CD4-positive, alpha-beta memory T cell (primary cell): Measurements from ENCODE around the gene PRR9. TPM values are rescaled to one million over a fixed set of nuclear protein-coding genes. Genes with fewer than 3 reads are reported as not detected.

ENCODE experiments used
- CTCF ChIA-PET: fragments of 350-600 bp; sonication (Branson Sonifier 250); formaldehyde crosslinking; loops from one replicate; lab custom pipeline; 2021; ENCODE audit warnings: inconsistent platforms; ENCODE audit not compliant: partially characterized antibody; lab: Charles Lee
- POLR2A ChIA-PET: fragments of 350-600 bp; sonication (Branson Sonifier 250); formaldehyde crosslinking; loops from one replicate; lab custom pipeline; 2021; ENCODE audit not compliant: partially characterized antibody; lab: Charles Lee
- DNase-seq, 5 donors: peaks; one replicate each; pipeline versions ENCODE4 v3.0.0 to v3.0.0-alpha.2; 2020 to 2022; ENCODE audit warnings: mixed read lengths in 1 of 5
- H3K27ac ChIP-seq: one replicate; pipeline ENCODE4 v1.7.0; 2013; ENCODE audit warnings: low read depth, low read length
- H3K27me3 ChIP-seq: 2 replicates; pipeline ENCODE4 v1.7.0; 2013; ENCODE audit warnings: mild to moderate bottlenecking, low read length, moderate library complexity; ENCODE audit not compliant: insufficient read depth
- H3K36me3 ChIP-seq: 2 replicates; pipeline ENCODE4 v1.7.0; 2013; ENCODE audit warnings: mild to moderate bottlenecking, low read length, moderate library complexity; ENCODE audit not compliant: insufficient read depth
- H3K4me1 ChIP-seq: 2 replicates; pipeline ENCODE4 v1.7.0; 2013; ENCODE audit warnings: mild to moderate bottlenecking, low read length, moderate library complexity; ENCODE audit not compliant: insufficient read depth
- H3K4me3 ChIP-seq, 2 donors: one replicate each; pipeline ENCODE4 v1.7.0; 2013; ENCODE audit warnings: low read length in 2 of 2, mild to moderate bottlenecking in 1 of 2
- H3K9me3 ChIP-seq, 2 donors: one replicate each; pipeline ENCODE4 v1.7.0; 2013; ENCODE audit warnings: low read length in 2 of 2, control low read depth in 1 of 2; ENCODE audit not compliant: control insufficient read depth in 1 of 2
- H3K27ac Mint-ChIP-seq, 7 donors: one replicate each; pipeline ENCODE4 v1.8.0; 2020 to 2021; ENCODE audit warnings: mixed read lengths in 7 of 7, mild to moderate bottlenecking in 6 of 7, inconsistent platforms in 3 of 7, moderate library complexity in 3 of 7
- H3K27me3 Mint-ChIP-seq, 2 donors: one replicate each; pipeline ENCODE4 v1.8.0; 2020 to 2021; ENCODE audit warnings: mixed read lengths in 2 of 2
- H3K36me3 Mint-ChIP-seq, 2 donors: one replicate each; pipeline ENCODE4 v1.8.0; 2020 to 2021; ENCODE audit warnings: mixed read lengths in 2 of 2, inconsistent platforms in 1 of 2, mild to moderate bottlenecking in 1 of 2
- H3K4me1 Mint-ChIP-seq, 4 donors: one replicate each; pipeline ENCODE4 v1.8.0; 2020 to 2021; ENCODE audit warnings: mixed read lengths in 4 of 4, mild to moderate bottlenecking in 1 of 4
- H3K4me3 Mint-ChIP-seq, 8 donors: one replicate each; pipeline ENCODE4 v1.8.0; 2020 to 2021; ENCODE audit warnings: mixed read lengths in 8 of 8, mild to moderate bottlenecking in 7 of 8, moderate library complexity in 6 of 8, inconsistent platforms in 3 of 8
- H3K9me3 Mint-ChIP-seq, 8 donors: one replicate each; pipeline ENCODE4 v1.8.0; 2020 to 2021; ENCODE audit warnings: mixed read lengths in 8 of 8, mild to moderate bottlenecking in 5 of 8, inconsistent platforms in 3 of 8, moderate library complexity in 1 of 8
- intact Hi-C: fragments of 100-400 bp; cut with micrococcal nuclease; formaldehyde crosslinking; loops from one replicate; pipeline ENCODE4 v1.15.1; 2023
- polyA plus RNA-seq, 2 donors: library from polyadenylated mRNA; unstranded; fragments of 300-500 nt; fragmentation: Illumina TruSeq; gene quantifications; one replicate each; pipeline ENCODE4 v1.2.3, GENCODE V29; 2021
- total RNA-seq, 2 experiments: library from RNA; stranded (reverse); gene quantifications; one replicate each; pipeline ENCODE4 v1.2.3, GENCODE V29; 2021

PRR9 gene
- total and polyA plus RNA-seq, 4 experiments from 2014 or later, result not detected

- H3K27me3 ChIP-seq, result peaks cover 24% of the 10 kb centered on the region
- H3K9me3 ChIP-seq, result no peaks in the 10 kb centered on the region
- H3K9me3 Mint-ChIP-seq, result peaks cover 0 to 4% (median 0%) of the 10 kb centered on the region in 8 donors
Measured at GRCh38 chr1:153261281-153262069, 44.1 kb downstream of the PRR9 start.

DNA sequence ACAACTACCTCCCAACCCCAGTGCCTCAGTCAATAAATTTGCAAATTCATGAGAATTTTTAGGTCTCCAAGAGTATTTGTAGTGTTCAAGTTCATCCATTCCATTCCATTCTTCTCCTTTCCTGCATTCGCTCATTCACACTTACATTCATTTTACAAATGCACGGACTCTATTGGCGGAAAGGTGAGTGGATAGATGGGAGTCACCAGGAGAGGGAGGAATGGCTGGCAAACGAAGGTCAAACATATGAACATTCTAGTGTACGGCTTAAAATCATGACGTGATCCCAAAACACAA lies 44.6 kb downstream of the PRR9 start:
- Mint-ChIP-seq H3K9me3 (peaks cover 0 to 4% (median 0%) of the 10 kb centered on the region in 8 donors), H3K4me1 (peaks cover 18 to 31% (median 25%) of the 10 kb centered on the region in 4 donors), H3K27ac (peak overlapping the region in 3 of 7 donors; percentile 33 to 65 (median 56)), H3K4me3 (peak overlapping the region; percentile 73 to 87 (median 80)), H3K27me3 (peaks cover 31 to 37% of the 10 kb centered on the region in 2 donors), H3K36me3 (no peaks in the 10 kb centered on the region)
- Histone ChIP-seq H3K27ac (no peak overlapping the region), H3K36me3 (no peaks in the 10 kb centered on the region), H3K4me1 (peaks cover 22% of the 10 kb centered on the region), H3K4me3 (peak overlapping the region in 1 of 2 donors; percentile 33), H3K27me3 (peaks cover 24% of the 10 kb centered on the region), H3K9me3 (no peaks in the 10 kb centered on the region)
- ChIA-PET POLR2A (interaction anchor here (0.6 kb wide), 1 partner anchor 9 kb away, joined by 3 read pairs; no protein-coding TSS in a partner anchor), CTCF (interaction anchor here (1.0 to 1.5 kb wide), 3 partner anchors 16 to 780 kb away, joined by 3 to 5 read pairs (median 3); no protein-coding TSS in a partner anchor)
- DNase-seq, result no peak
- intact Hi-C loops, result no loop called here

More at GRCh38 chr1:153261281-153262069, 44.1 kb downstream of the PRR9 start:
- Histone ChIP-seq H3K4me1 (peaks cover 22% of the 10 kb centered on the region), H3K27ac (no peak overlapping the region), H3K4me3 (peak overlapping the region in 1 of 2 donors; percentile 33), H3K36me3 (no peaks in the 10 kb centered on the region)
- Mint-ChIP-seq H3K4me1 (peaks cover 18 to 31% (median 25%) of the 10 kb centered on the region in 4 donors), H3K36me3 (no peaks in the 10 kb centered on the region), H3K27me3 (peaks cover 31 to 32% of the 10 kb centered on the region in 2 donors), H3K4me3 (peak overlapping the region; percentile 73 to 87 (median 80)), H3K27ac (peak overlapping the region in 3 of 7 donors; percentile 33 to 65 (median 56))
- POLR2A ChIA-PET, result no interaction called here
- CTCF ChIA-PET, result interaction anchor here (1.2 to 1.5 kb wide), 2 partner anchors 16 to 38 kb away, joined by 3 to 5 read pairs; no protein-coding TSS in a partner anchor
- peak; percentile 14 to 48 (median 18) for DNase-seq
- intact Hi-C loops, result no loop called here

DNA sequence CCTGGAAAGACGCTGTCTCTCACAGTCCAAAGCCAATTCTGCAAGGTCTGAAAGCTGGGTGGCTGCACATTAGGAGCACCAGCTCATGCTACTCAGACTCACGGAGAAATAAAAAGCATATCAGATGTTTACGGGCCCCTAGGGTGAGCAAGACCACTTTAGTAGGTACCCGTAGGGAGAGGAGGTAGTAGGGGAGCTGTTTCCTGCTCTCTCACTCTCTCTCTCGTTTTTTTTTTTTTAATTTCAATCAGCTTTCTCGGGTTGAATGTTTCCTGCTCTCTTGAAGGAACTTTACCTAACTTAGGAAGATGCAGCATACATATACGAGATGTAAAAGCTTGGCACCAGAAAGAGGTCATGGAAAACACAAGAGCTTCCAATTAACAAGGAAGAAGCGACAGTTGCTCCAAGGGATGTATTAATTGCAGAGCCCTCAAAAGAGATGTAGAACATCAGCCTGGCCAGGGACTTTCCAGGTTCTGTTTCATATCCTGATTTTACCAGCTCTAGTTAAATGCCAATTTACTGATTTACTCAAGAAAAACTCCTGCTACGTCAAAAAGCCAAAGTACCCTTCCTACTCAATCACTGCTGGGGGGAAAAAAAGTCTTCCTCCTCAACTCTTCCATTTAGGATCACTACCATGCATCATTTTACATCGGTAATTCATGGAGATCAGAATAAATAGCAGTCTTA lies 45.2 kb downstream of the PRR9 start:
- no peak overlapping the region for H3K4me3 ChIP-seq
- intact Hi-C loops, result no loop called here
- peaks cover 24% of the 10 kb centered on the region for H3K27me3 ChIP-seq
- DNase-seq, result no peak
- Mint-ChIP-seq H3K36me3 (no peaks in the 10 kb centered on the region), H3K27me3 (peaks cover 32 to 38% of the 10 kb centered on the region in 2 donors), H3K27ac (peak overlapping the region in 1 of 7 donors; percentile 6), H3K9me3 (peaks cover 0 to 4% (median 0%) of the 10 kb centered on the region in 8 donors), H3K4me1 (peaks cover 18 to 31% (median 25%) of the 10 kb centered on the region in 4 donors), H3K4me3 (peak overlapping the region in 7 of 8 donors; percentile 73 to 87 (median 82))
- peaks cover 22% of the 10 kb centered on the region for H3K4me1 ChIP-seq
- no peaks in the 10 kb centered on the region for H3K9me3 ChIP-seq
- ChIA-PET POLR2A (interaction anchor here (0.6 kb wide), 1 partner anchor 9 kb away, joined by 3 read pairs; no protein-coding TSS in a partner anchor), CTCF (interaction anchor here (0.8 to 1.5 kb wide), 4 partner anchors 15 to 781 kb away, joined by 3 to 5 read pairs (median 3); no protein-coding TSS in a partner anchor)
- H3K36me3 ChIP-seq, result no peaks in the 10 kb centered on the region
- H3K27ac ChIP-seq, result no peak overlapping the region

DNA sequence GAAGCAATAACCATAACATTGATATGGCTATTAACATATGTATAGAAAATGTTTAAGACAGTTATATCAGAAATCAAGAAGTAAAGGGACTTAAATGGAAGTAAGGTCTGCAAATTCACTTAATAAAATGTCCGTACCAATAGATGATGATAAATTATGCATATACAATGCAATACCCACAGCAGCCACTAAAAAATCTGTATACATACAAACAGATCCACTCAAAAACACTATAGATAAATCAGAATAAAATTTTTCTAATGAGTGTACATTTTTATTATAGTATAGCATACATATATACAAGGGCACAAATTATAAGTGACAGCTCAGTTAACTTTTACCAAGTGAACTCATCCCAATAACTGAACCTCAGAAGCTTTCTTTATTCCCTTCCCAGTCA lies 48.1 kb downstream of the PRR9 start:
- CTCF ChIA-PET, result no interaction called here
- no peak overlapping the region for H3K4me3 ChIP-seq
- Mint-ChIP-seq H3K27me3 (peaks cover 37 to 48% of the 10 kb centered on the region in 2 donors), H3K4me3 (no peak overlapping the region), H3K36me3 (no peaks in the 10 kb centered on the region), H3K4me1 (peaks cover 16 to 24% (median 19%) of the 10 kb centered on the region in 4 donors), H3K27ac (no peak overlapping the region), H3K9me3 (peaks cover 0 to 6% (median 0%) of the 10 kb centered on the region in 8 donors)
- DNase-seq, result no peak
- H3K4me1 ChIP-seq, result peaks cover 19% of the 10 kb centered on the region
- H3K36me3 ChIP-seq, result no peaks in the 10 kb centered on the region
- intact Hi-C loops, result no loop called here
- H3K27me3 ChIP-seq, result peaks cover 21% of the 10 kb centered on the region
- no peaks in the 10 kb centered on the region for H3K9me3 ChIP-seq
- POLR2A ChIA-PET, result no interaction called here
- H3K27ac ChIP-seq, result no peak overlapping the region

Other genes with a start within 250 kb of the PRR9 start
- not detected for gene SPRR4, start 246.9 kb upstream of the PRR9 start, total RNA-seq
- not detected for gene SPRR4, start 246.9 kb upstream of the PRR9 start, polyA plus RNA-seq
- not detected for gene SPRR1A, start 233.5 kb upstream of the PRR9 start, total RNA-seq
- gene SPRR1A, start 233.5 kb upstream of the PRR9 start, polyA plus RNA-seq, result not detected
- gene SPRR3, start 215.8 kb upstream of the PRR9 start, total RNA-seq, result not detected
- gene SPRR3, start 215.8 kb upstream of the PRR9 start, polyA plus RNA-seq, result not detected
- not detected for gene SPRR1B, start 186.4 kb upstream of the PRR9 start, total RNA-seq
- gene SPRR1B, start 186.4 kb upstream of the PRR9 start, polyA plus RNA-seq, result not detected
- gene SPRR2D, start 176.5 kb upstream of the PRR9 start, total RNA-seq, result not detected
- gene SPRR2D, start 176.5 kb upstream of the PRR9 start, polyA plus RNA-seq, result not detected
- gene SPRR2A, start 160.1 kb upstream of the PRR9 start, total RNA-seq, result not detected
- gene SPRR2A, start 160.1 kb upstream of the PRR9 start, polyA plus RNA-seq, result not detected
- gene SPRR2B, start 146.0 kb upstream of the PRR9 start, total RNA-seq, result not detected
- gene SPRR2B, start 146.0 kb upstream of the PRR9 start, polyA plus RNA-seq, result not detected
- not detected for gene SPRR2E, start 123.1 kb upstream of the PRR9 start, total RNA-seq
- not detected for gene SPRR2E, start 123.1 kb upstream of the PRR9 start, polyA plus RNA-seq
- gene SPRR2F, start 104.1 kb upstream of the PRR9 start, total RNA-seq, result not detected
- not detected for gene SPRR2F, start 104.1 kb upstream of the PRR9 start, polyA plus RNA-seq
- not detected for gene SPRR2G, start 66.7 kb upstream of the PRR9 start, total RNA-seq
- not detected for gene SPRR2G, start 66.7 kb upstream of the PRR9 start, polyA plus RNA-seq
- gene LELP1, start 14.2 kb upstream of the PRR9 start, total RNA-seq, result not detected
- gene LELP1, start 14.2 kb upstream of the PRR9 start, polyA plus RNA-seq, result not detected
- not detected for gene LORICRIN, start 42.1 kb downstream of the PRR9 start, total RNA-seq
- not detected for gene LORICRIN, start 42.1 kb downstream of the PRR9 start, polyA plus RNA-seq
- gene PGLYRP3, start 95.4 kb downstream of the PRR9 start, total RNA-seq, result not detected
- not detected for gene PGLYRP3, start 95.4 kb downstream of the PRR9 start, polyA plus RNA-seq
- gene PGLYRP4, start 131.3 kb downstream of the PRR9 start, total RNA-seq, result not detected
- not detected for gene PGLYRP4, start 131.3 kb downstream of the PRR9 start, polyA plus RNA-seq
- gene S100A9, start 140.3 kb downstream of the PRR9 start, total RNA-seq, result 1 to 10 TPM; 7.4 to 7.7 TPM
- 10 to 100 TPM in 1 of 2 donors, 1 to 10 TPM in 1; 8.0 to 11.6 TPM for gene S100A9, start 140.3 kb downstream of the PRR9 start, polyA plus RNA-seq
- not detected for gene S100A12, start 158.0 kb downstream of the PRR9 start, total RNA-seq
- under 1 TPM in 1 of 2 donors, not detected in 1; 0.95 TPM for gene S100A12, start 158.0 kb downstream of the PRR9 start, polyA plus RNA-seq
- under 1 TPM in 1 of 2 experiments, not detected in 1; 0.73 TPM for gene S100A8, start 173.5 kb downstream of the PRR9 start, total RNA-seq
- 1 to 10 TPM; 1.6 to 4.0 TPM for gene S100A8, start 173.5 kb downstream of the PRR9 start, polyA plus RNA-seq
- not detected for gene S100A7A, start 198.9 kb downstream of the PRR9 start, total RNA-seq
- gene S100A7A, start 198.9 kb downstream of the PRR9 start, polyA plus RNA-seq, result not detected
- gene S100A7, start 243.1 kb downstream of the PRR9 start, total RNA-seq, result not detected
- gene S100A7, start 243.1 kb downstream of the PRR9 start, polyA plus RNA-seq, result not detected